HG02798 (cell line): Measurements from ENCODE around the gene STK16.
"Not testable (repeated sequence)": the region's sequence is repeated elsewhere in the genome, so short reads cannot be mapped to it uniquely, and the experiment has no call there.

ENCODE experiments used
- ATAC-seq: cut with Tn5 transposase; IDR thresholded peaks from one replicate; pipeline ENCODE4 v1.9.1; 2021; ENCODE audit warnings: mild to moderate bottlenecking; ENCODE audit not compliant: unreplicated experiment, poor library complexity

The STK16 gene

DNA sequence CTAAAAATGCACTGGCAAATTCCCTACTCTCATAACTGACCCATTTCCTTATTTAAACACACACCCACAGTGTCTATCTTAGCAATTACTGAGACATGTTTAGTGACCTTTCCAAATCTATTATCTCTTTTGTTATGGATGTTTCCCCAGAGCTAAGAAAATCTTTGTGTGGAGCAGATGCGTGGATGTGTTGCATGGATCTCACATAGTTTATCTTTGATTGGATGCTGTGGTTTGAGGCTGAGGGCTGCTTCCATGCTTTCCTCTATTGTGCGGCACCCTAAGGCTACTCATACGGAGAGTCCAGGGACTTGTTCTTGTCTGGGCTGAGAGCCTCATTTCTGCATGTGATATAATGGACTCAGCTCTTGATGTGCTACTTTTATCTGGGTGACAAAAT, 10.9 kb upstream of the STK16 start:
- ATAC-seq, result no peak

DNA sequence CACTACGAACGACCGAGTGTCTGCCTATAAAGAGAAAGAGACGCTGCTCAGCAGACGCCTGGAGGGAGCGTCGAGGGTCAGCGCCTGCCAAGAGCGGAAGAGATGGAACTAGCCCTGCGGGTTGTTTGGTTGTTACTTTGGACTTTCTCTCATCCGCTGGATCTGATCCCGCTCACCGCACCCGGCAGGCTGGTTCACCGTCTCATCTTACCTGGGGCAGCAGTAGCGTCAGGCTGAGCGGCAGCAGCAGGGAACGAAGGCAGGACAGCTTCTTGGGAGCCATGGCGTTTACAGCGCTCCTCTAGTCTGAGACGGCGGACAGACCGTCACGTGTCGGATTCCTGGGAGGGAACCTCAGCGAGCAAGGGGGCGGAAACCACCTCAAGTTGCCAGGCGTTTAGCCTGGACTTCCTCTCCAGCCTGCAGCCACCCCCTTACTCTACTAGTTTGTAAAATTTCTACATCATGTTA, 2.0 kb upstream of the STK16 start:
- ATAC-seq, result no peak

DNA sequence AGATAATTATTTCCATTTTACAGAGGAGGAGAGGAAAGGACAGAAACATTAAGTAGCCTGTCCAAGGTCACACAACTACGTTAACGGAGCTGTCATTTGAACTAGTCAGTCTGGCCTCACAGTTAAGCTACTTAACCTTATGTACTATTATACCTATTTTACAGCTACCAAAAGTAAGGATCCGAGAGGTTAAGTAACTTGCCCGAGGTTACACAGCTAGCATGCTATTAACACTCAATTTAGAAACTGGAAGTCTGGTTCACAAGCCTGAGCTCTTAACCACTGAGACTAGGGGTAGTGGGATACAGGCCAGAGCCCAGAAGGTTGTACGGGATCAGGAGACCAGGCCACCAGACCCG, 511 bp upstream of the STK16 start:
- no peak for ATAC-seq

GRCh38 chr2:219245899-219246230, 586 bp downstream of the STK16 start:
- no peak for ATAC-seq

GRCh38 chr2:219246559-219246958, 1.3 kb downstream of the STK16 start:
- ATAC-seq, result no peak

DNA sequence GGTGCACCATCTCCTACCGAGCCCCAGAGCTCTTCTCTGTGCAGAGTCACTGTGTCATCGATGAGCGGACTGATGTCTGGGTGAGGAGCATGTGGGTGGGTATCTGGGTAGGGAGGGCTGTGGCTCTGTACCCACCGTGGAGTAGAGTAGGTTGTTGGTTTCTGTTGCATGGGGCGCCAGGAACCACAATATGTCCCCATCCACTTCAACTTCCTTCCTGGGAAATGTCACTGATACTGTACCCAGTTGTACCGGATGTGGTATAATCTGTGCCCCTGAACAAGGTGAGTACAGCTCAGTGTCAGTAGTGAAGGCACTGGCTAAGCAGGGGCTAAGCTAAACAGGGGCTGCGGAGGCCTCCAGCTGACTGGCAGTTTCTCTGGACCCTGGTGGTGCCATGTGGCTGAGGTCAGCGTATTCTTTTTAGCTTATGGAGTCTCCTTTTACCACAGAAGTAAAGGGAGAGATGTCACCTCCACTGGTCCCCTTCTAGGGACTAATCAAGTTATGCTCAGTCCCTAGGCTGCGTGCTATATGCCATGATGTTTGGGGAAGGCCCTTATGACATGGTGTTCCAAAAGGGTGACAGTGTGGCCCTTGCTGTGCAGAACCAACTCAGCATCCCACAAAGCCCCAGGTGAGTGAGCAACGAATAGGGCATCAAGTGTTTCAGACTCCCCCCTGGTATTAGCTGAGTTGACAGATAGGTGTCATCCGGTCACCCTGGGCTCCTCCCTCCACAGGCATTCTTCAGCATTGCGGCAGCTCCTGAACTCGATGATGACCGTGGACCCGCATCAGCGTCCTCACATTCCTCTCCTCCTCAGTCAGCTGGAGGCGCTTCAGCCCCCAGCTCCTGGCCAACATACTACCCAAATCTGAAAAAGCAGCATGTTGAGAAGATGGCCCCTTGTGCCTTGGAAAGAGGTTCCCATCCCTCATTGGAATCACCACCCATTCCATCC, 2.7 kb downstream of the STK16 start:
- ATAC-seq, result no peak

DNA sequence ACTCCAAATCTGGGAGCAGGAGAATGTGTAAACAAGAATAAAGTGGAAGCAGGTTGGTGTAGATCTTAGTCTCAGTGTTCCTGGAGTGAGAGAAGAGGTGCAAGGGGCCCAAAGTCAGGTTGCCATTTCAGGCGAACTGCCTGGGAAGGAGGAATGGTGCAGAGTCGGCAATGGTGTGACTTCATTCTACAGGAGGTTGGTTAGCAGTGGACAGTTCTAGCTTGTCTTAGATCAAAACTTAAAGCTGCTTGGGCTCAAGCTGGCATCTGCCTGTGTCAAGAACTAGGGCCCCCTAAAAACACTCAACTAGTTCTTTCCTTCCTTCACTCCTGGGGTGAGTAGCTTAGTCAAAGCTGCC, 3.5 kb downstream of the STK16 start:
- ATAC-seq, result no peak

- peak; percentile 36 for ATAC-seq
Measured at GRCh38 chr2:219249203-219249980, 4.1 kb downstream of the STK16 start.

GRCh38 chr2:219250049-219250781, 4.9 kb downstream of the STK16 start:
- no peak for ATAC-seq

GRCh38 chr2:219251656-219252055, 6.4 kb downstream of the STK16 start:
- no peak for ATAC-seq

GRCh38 chr2:219252084-219252483, 6.8 kb downstream of the STK16 start:
- ATAC-seq, result no peak

DNA sequence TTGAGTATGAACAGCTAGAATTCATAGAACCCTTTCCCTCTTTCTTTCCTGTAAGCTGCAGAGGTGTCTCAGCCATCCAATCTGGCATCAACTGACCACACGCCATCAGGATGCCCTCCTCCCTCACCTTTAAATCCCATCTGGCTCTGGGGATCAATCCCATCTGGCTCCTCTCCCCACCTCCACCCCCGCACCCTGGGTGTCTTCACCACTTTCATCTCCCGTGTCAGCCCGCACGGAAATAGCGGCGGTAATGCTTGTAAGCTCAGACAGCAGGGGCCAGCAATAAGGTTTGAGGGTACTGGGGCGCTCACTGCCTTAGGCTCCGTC, 7.3 kb downstream of the STK16 start:
- no peak for ATAC-seq

DNA sequence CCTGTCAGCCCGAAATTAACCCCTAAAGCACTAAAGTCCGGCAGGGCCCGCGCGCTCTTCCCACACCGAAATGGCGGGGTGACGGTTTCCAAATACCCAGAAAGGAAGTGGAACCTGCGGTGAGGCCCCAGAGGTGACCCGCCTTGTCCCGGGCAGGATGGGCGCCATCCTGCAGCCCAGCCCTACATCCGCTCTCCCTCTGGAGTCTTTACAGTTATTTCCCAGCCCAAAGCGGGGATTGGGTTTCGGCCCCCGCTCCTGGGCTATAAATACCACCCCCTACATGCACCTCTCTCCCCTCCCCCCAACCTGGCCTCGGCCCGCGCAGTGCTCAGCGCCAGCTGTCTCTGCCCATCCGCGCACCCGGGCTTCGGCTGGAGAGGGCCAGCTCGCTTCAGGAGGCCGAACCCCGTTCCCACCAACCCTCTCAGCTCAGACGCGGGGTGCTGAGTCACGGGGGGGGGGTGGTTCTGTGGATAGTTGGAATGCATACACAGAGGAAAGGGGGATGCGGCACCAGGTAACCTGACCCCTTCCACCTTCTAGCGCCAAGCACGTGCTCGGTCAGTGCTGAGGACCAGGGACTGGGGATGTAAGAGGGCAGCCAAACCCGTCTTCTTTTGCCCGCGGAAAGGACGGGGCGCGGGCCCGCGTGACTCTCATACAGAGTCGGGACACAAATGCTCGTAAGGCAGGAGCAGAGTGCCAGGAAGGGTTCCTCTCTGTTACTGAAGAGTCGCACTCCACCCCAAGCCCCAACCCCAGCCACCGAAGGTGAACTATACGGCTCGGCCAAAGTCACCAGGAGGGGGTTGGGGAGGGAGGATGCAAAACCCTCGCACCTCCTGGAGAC, 7.8 kb downstream of the STK16 start, which contains the start of gene TUBA4B:
TUBA4B (plus strand) TSS at position 344 of the 853 bp plus-strand sequence; CDS start at position 509, 165 bp downstream.
- peak; percentile 0 for ATAC-seq

DNA sequence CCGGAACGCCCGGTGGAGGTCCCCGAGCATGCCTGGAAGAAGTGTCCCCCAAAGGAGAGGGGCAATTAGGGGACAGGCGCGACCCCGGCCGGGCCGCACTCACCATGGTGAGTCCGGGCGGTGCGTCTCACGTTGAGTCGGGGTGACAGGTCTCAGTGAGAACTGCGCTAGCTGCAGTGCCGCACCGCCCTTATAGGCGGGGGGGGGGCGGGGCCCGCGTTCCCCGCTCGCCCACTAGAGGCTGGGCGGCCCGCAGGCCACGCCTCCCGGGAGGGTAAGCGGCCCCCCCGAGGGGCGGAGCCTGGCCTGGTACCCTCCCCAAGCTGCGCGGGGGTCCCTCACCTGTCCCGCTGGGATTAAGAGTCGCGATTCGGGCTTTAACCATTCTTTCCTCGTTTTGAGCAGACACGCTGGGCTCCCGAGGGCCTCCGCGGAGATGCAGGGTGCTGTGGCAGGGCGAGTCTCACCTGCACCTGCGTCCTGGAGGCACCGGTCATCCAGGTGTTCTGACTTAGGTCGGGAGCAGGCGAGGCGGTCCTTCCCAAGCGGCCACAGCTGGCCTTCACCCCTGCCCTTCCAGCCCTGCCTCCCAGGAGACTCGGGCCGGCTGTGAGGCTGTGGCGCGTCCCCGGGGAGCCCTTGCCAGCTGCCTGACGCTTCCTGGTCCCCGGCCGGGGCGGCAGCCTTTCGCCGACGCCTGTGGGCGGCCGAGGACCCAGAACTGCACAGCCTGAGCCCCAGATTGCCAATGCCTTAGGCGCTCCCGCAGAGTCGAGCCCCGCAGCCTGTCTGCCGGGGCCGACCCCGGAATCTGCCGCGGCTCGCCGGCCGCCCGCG, 8.7 kb downstream of the STK16 start, which contains the start of gene TUBA4A:
TUBA4A (minus strand) TSS at position 166 of the 837 bp plus-strand sequence; CDS start at position 106, 60 bp downstream.
- ATAC-seq, result peak; percentile 66

DNA sequence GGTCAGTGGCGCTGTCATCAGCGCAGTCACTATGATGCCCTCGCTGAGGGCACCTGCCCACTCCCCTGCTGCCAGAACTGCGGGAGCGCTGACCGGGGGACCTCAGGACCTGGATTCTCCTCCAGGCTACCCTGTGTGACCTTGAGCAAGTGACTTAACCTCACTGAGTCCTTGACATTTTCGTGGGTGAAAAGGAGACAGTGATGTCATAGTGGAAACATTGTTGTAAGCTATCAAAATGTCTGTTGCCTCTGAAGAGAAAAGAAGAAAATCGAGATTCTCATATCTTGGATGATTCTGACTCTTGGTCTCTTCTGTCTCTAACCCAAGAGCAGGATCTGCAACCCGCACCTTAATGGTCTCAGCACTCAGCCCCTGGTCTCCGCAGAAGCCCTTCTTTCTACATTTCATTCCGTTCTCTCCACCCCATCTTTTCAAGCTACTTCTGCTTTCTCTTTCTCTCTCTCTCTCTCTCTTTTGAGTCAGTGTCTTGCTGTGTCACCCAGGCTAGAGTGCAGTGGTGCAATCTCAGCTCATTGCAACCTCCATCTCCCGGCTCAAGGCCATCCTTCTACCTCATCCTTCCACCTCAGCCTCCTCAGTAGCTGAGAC, 9.4 kb downstream of the STK16 start:
- peak; percentile 19 for ATAC-seq

- ATAC-seq, result not testable (repeated sequence)
Measured at GRCh38 chr2:219258942-219259341, 13.7 kb downstream of the STK16 start.

- no peak for ATAC-seq
Measured at GRCh38 chr2:219261024-219261855, 16.0 kb downstream of the STK16 start.

DNA sequence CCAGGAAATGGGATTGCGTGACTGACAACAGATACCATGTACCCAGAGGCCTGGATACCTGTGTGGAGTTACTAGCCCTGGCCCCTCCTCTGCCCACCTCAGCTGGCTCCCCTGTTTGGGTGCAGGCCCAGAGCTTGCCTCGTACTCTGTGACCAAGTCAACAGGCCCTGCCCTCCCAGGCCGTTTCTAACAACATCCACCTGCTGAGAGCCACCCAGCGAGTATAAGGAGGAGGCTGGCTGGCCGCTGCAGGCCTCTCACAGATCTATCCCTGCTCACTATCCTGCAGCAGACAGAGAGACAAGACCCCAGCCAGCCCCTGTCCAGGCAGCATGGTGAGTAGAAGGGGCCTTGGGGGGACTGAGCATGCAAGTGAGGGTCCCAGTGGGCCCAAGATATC, 21.0 kb downstream of the STK16 start:
- ATAC-seq, result no peak
